ENCODE results near the gene GATAD2B.

GATAD2B gene

GRCh38 chr1:153958111-153958960 lies 35.6 kb upstream of the GATAD2B start, which contains the start of gene CRTC2 (continued):
- TF ChIP-seq ZNF211 (tag by site-specific recombination; IDR thresholded peaks at IDR 0.05; ENCODE audit: low read depth) (no peak), ZXDB (tag by site-specific recombination; IDR thresholded peaks at IDR 0.05) (peak; percentile 89), HOXC10 (CRISPR knock-in tag; IDR thresholded peaks at IDR 0.05) (no peak), ZNF16 (tag by site-specific recombination; IDR thresholded peaks at IDR 0.05; ENCODE audit: low read depth) (no peak), ZNF221 (tag by site-specific recombination; IDR thresholded peaks at IDR 0.05; ENCODE audit: borderline replicate concordance) (no peak), ZFP69B (tag by site-specific recombination; IDR thresholded peaks at IDR 0.05) (peak; percentile 70; the same call in 1 of the 2 replicates), ZNF391 (tag by site-specific recombination; IDR thresholded peaks at IDR 0.05; ENCODE audit: borderline replicate concordance, low read depth) (no peak; the same call in 1 of the 2 replicates), ZBTB11 (tag by site-specific recombination; conservative IDR thresholded peaks at IDR 0.05; ENCODE audit: low read depth) (peak; percentile 80), ZNF830 (tag by site-specific recombination; IDR thresholded peaks at IDR 0.05; ENCODE audit: low read depth) (no peak), ZNF768 (tag by site-specific recombination; IDR thresholded peaks at IDR 0.05) (no peak), ZNF416 (tag by site-specific recombination; IDR thresholded peaks at IDR 0.05) (no peak), HOXA7 (CRISPR knock-in tag; IDR thresholded peaks at IDR 0.05; ENCODE audit: borderline replicate concordance) (no peak), SCRT2 (tag by site-specific recombination; IDR thresholded peaks at IDR 0.05) (peak; percentile 100), ZNF837 (tag by site-specific recombination; IDR thresholded peaks at IDR 0.05) (no peak; the same call in 1 of the 2 replicates), KLF17 (tag by site-specific recombination; IDR thresholded peaks at IDR 0.05) (peak; percentile 81), PBX3 (CRISPR knock-in tag; IDR thresholded peaks at IDR 0.05) (peak; percentile 45; the same call in 1 of the 2 replicates), ZFP37 (tag by site-specific recombination; IDR thresholded peaks at IDR 0.05) (peak; percentile 96), ZNF140 (tag by site-specific recombination; IDR thresholded peaks at IDR 0.05) (no peak), HIC1 (tag by site-specific recombination; IDR thresholded peaks at IDR 0.05) (peak; percentile 32; the same call in 1 of the 2 replicates), ZNF214 (tag by site-specific recombination; IDR thresholded peaks at IDR 0.05; ENCODE audit: borderline replicate concordance) (no peak), SALL2 (tag by site-specific recombination; IDR thresholded peaks at IDR 0.05; ENCODE audit: borderline replicate concordance) (no peak)
- TF ChIP-seq, protein P1, sequence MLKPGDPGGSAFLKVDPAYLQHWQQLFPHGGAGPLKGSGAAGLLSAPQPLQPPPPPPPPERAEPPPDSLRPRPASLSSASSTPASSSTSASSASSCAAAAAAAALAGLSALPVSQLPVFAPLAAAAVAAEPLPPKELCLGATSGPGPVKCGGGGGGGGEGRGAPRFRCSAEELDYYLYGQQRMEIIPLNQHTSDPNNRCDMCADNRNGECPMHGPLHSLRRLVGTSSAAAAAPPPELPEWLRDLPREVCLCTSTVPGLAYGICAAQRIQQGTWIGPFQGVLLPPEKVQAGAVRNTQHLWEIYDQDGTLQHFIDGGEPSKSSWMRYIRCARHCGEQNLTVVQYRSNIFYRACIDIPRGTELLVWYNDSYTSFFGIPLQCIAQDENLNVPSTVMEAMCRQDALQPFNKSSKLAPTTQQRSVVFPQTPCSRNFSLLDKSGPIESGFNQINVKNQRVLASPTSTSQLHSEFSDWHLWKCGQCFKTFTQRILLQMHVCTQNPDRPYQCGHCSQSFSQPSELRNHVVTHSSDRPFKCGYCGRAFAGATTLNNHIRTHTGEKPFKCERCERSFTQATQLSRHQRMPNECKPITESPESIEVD (tag by site-specific recombination; IDR thresholded peaks at IDR 0.05): no peak
- TF ChIP-seq, protein P2, sequence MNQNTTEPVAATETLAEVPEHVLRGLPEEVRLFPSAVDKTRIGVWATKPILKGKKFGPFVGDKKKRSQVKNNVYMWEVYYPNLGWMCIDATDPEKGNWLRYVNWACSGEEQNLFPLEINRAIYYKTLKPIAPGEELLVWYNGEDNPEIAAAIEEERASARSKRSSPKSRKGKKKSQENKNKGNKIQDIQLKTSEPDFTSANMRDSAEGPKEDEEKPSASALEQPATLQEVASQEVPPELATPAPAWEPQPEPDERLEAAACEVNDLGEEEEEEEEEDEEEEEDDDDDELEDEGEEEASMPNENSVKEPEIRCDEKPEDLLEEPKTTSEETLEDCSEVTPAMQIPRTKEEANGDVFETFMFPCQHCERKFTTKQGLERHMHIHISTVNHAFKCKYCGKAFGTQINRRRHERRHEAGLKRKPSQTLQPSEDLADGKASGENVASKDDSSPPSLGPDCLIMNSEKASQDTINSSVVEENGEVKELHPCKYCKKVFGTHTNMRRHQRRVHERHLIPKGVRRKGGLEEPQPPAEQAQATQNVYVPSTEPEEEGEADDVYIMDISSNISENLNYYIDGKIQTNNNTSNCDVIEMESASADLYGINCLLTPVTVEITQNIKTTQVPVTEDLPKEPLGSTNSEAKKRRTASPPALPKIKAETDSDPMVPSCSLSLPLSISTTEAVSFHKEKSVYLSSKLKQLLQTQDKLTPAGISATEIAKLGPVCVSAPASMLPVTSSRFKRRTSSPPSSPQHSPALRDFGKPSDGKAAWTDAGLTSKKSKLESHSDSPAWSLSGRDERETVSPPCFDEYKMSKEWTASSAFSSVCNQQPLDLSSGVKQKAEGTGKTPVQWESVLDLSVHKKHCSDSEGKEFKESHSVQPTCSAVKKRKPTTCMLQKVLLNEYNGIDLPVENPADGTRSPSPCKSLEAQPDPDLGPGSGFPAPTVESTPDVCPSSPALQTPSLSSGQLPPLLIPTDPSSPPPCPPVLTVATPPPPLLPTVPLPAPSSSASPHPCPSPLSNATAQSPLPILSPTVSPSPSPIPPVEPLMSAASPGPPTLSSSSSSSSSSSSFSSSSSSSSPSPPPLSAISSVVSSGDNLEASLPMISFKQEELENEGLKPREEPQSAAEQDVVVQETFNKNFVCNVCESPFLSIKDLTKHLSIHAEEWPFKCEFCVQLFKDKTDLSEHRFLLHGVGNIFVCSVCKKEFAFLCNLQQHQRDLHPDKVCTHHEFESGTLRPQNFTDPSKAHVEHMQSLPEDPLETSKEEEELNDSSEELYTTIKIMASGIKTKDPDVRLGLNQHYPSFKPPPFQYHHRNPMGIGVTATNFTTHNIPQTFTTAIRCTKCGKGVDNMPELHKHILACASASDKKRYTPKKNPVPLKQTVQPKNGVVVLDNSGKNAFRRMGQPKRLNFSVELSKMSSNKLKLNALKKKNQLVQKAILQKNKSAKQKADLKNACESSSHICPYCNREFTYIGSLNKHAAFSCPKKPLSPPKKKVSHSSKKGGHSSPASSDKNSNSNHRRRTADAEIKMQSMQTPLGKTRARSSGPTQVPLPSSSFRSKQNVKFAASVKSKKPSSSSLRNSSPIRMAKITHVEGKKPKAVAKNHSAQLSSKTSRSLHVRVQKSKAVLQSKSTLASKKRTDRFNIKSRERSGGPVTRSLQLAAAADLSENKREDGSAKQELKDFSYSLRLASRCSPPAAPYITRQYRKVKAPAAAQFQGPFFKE (tag by site-specific recombination; IDR thresholded peaks at IDR 0.05; ENCODE audit: borderline replicate concordance): no peak
